Small intestine (tissue), 7 donors: ENCODE data around the gene DICER1. TPM values are rescaled to one million over a fixed set of nuclear protein-coding genes. Genes with fewer than 3 reads are reported as not detected.

ENCODE experiments used
- DNase-seq, 2 donors: peaks; one replicate each; pipeline versions ENCODE4 v3.0.0 to v3.0.0-alpha.2; 2013
- FAIRE-seq: peaks from 2 replicates; lab custom pipeline; 2012; peaks lifted over from hg19 to GRCh38; lab: Jason Lieb, UNC
- H3K27ac ChIP-seq, 3 donors: one replicate each; pipeline ENCODE4 v1.5.1; 2013; ENCODE audit warnings: low read length in 2 of 3, mild to moderate bottlenecking in 2 of 3, control low read depth in 1 of 3, inconsistent platforms in 1 of 3, low read depth in 1 of 3, moderate library complexity in 1 of 3
- H3K27me3 ChIP-seq, 3 donors: one replicate each; pipeline ENCODE4 v1.6.1; 2013; ENCODE audit warnings: low read length in 3 of 3, inconsistent platforms in 1 of 3; ENCODE audit not compliant: control insufficient read depth in 3 of 3, insufficient read depth in 3 of 3
- H3K36me3 ChIP-seq, 3 donors: one replicate each; pipeline ENCODE4 v1.6.1; 2013; ENCODE audit warnings: low read length in 3 of 3, inconsistent platforms in 1 of 3, low read depth in 1 of 3, mild to moderate bottlenecking in 1 of 3, moderate library complexity in 1 of 3; ENCODE audit not compliant: control insufficient read depth in 3 of 3, insufficient read depth in 2 of 3
- H3K4me1 ChIP-seq, 3 donors: one replicate each; pipeline ENCODE4 v1.6.1; 2013; ENCODE audit warnings: low read length in 2 of 3, inconsistent platforms in 1 of 3, low read depth in 1 of 3, mild to moderate bottlenecking in 1 of 3, moderate library complexity in 1 of 3; ENCODE audit not compliant: control insufficient read depth in 3 of 3, insufficient read depth in 2 of 3
- H3K4me3 ChIP-seq, 3 donors: one replicate each; pipeline ENCODE4 v1.5.1; 2013; ENCODE audit warnings: low read length in 3 of 3, control low read depth in 1 of 3, inconsistent platforms in 1 of 3, low read depth in 1 of 3, mild to moderate bottlenecking in 1 of 3, moderate library complexity in 1 of 3
- H3K9me3 ChIP-seq, 2 donors: one replicate each; pipeline ENCODE4 v1.6.1; 2013; ENCODE audit warnings: low read depth in 1 of 2, low read length in 1 of 2; ENCODE audit not compliant: control insufficient read depth in 2 of 2, insufficient read depth in 1 of 2
- WGBS, 3 donors: extraction: QIAGEN DNeasy Blood & Tissue Kit; methylation state at CpG; one replicate each; pipeline ENCODE4 v1.1.7; 2013; 5-methylcytosine and 5-hydroxymethylcytosine counted together
- polyA plus RNA-seq, 4 donors: library from polyadenylated mRNA; stranded (reverse) in 3 of 4; unstranded in 1 of 4; fragments of 200-250 nt in 3 of 4; fragments of 120-200 nt in 1 of 4; gene quantifications; one replicate each; pipeline versions ENCODE4 v1.2.1 to v1.2.3, GENCODE V29; 2013
- donor health status: healthy with polysubstance abuse.
- donor health status: control.
- donor health status: control.
- donor health status: Bipolar disorder and iron deficiency.
- donor health status: healthy.

DICER1 gene
- polyA plus RNA-seq, 4 donors = 7.3 to 30.7 (median 8.1) TPM

- no peak for FAIRE-seq
Measured at GRCh38 chr14:95190857-95191256, 33.5 kb upstream of the DICER1 start.

GRCh38 chr14:95190346-95190840, 33.1 kb upstream of the DICER1 start:
- WGBS, 3 donors = 61 to 78% (median 68%) methylated on average over 4 of the region's 4 CpGs
- H3K27me3 ChIP-seq = no peaks in the 10 kb centered on the region
- peaks cover 0 to 10% of the 10 kb centered on the region in 2 donors for H3K9me3 ChIP-seq
- H3K4me1 ChIP-seq = peaks cover 0 to 4% (median 0%) of the 10 kb centered on the region in 3 donors
- DNase-seq (no peak), FAIRE-seq (no peak)
- peaks cover 0 to 32% (median 0%) of the 10 kb centered on the region in 3 donors for H3K36me3 ChIP-seq
- H3K4me3 ChIP-seq = no peak overlapping the region
- no peak overlapping the region for H3K27ac ChIP-seq

More at GRCh38 chr14:95190857-95191256, 33.5 kb upstream of the DICER1 start:
- WGBS, 3 donors = 86 to 91% (median 88%) methylated on average over 7 of the region's 7 CpGs
- Histone ChIP-seq H3K9me3 (peaks cover 0 to 10% of the 10 kb centered on the region in 2 donors), H3K4me1 (no peaks in the 10 kb centered on the region), H3K4me3 (no peak overlapping the region), H3K27me3 (no peaks in the 10 kb centered on the region), H3K27ac (no peak overlapping the region), H3K36me3 (peaks cover 0 to 34% (median 0%) of the 10 kb centered on the region in 3 donors)
- no peak for DNase-seq

GRCh38 chr14:95189367-95190132, 32.2 kb upstream of the DICER1 start:
- FAIRE-seq = no peak
- H3K27me3 ChIP-seq = no peaks in the 10 kb centered on the region
- no peak overlapping the region for H3K4me3 ChIP-seq
- peak overlapping the region in 1 of 3 donors; percentile 19 for H3K27ac ChIP-seq
- 23 to 47% (median 44%) methylated on average over 5 of the region's 5 CpGs for WGBS, 3 donors
- H3K9me3 ChIP-seq = peaks cover 0 to 10% of the 10 kb centered on the region in 2 donors
- H3K36me3 ChIP-seq = peaks cover 0 to 27% (median 0%) of the 10 kb centered on the region in 3 donors
- DNase-seq = peak in 1 of 2 donors; percentile 73
- peaks cover 0 to 10% (median 3%) of the 10 kb centered on the region in 3 donors for H3K4me1 ChIP-seq

- Histone ChIP-seq H3K4me3 (no peak overlapping the region), H3K27ac (no peak overlapping the region), H3K27me3 (no peaks in the 10 kb centered on the region), H3K36me3 (peaks cover 0 to 23% (median 0%) of the 10 kb centered on the region in 3 donors), H3K4me1 (peaks cover 0 to 20% (median 5%) of the 10 kb centered on the region in 3 donors), H3K9me3 (peaks cover 0 to 10% of the 10 kb centered on the region in 2 donors)
- WGBS, 3 donors = 86 to 91% (median 87%) methylated on average over 3 of the region's 3 CpGs
- DNase-seq (no peak), FAIRE-seq (no peak)
Measured at GRCh38 chr14:95188380-95188779, 31.1 kb upstream of the DICER1 start.

GRCh38 chr14:95185767-95186392, 28.6 kb upstream of the DICER1 start:
- H3K9me3 ChIP-seq = peaks cover 0 to 10% of the 10 kb centered on the region in 2 donors
- peaks cover 0 to 21% (median 10%) of the 10 kb centered on the region in 3 donors for H3K4me1 ChIP-seq
- WGBS, 3 donors = 59 to 84% (median 72%) methylated on average over 11 of the region's 11 CpGs
- peaks cover 0 to 12% (median 0%) of the 10 kb centered on the region in 3 donors for H3K36me3 ChIP-seq
- DNase-seq (no peak), FAIRE-seq (no peak)
- no peaks in the 10 kb centered on the region for H3K27me3 ChIP-seq
- H3K4me3 ChIP-seq = no peak overlapping the region
- H3K27ac ChIP-seq = peak overlapping the region in 1 of 3 donors; percentile 60

- peak; percentile 67 for DNase-seq
- H3K27ac ChIP-seq = peak overlapping the region in 1 of 3 donors; percentile 79
Measured at GRCh38 chr14:95185033-95185766, 27.9 kb upstream of the DICER1 start.

GRCh38 chr14:95184413-95184790, 27.1 kb upstream of the DICER1 start:
- WGBS, 3 donors = 44 to 67% (median 65%) methylated on average over 2 of the region's 2 CpGs
- Histone ChIP-seq H3K4me3 (no peak overlapping the region), H3K36me3 (peaks cover 0 to 4% (median 0%) of the 10 kb centered on the region in 3 donors), H3K4me1 (peaks cover 0 to 21% (median 10%) of the 10 kb centered on the region in 3 donors), H3K9me3 (peaks cover 0 to 10% of the 10 kb centered on the region in 2 donors), H3K27ac (peak overlapping the region in 2 of 3 donors; percentile 16 to 79), H3K27me3 (no peaks in the 10 kb centered on the region)
- no peak for FAIRE-seq
- no peak for DNase-seq

More at GRCh38 chr14:95185033-95185766, 27.9 kb upstream of the DICER1 start:
- peaks cover 0 to 10% of the 10 kb centered on the region in 2 donors for H3K9me3 ChIP-seq
- no peak for FAIRE-seq
- no peaks in the 10 kb centered on the region for H3K27me3 ChIP-seq
- H3K36me3 ChIP-seq = peaks cover 0 to 6% (median 0%) of the 10 kb centered on the region in 3 donors
- peaks cover 0 to 21% (median 10%) of the 10 kb centered on the region in 3 donors for H3K4me1 ChIP-seq
- 32 to 49% (median 43%) methylated on average over 12 of the region's 12 CpGs for WGBS, 3 donors
- no peak overlapping the region for H3K4me3 ChIP-seq
